ENCODE data around the gene TPD52L1. TPM values are rescaled to one million over a fixed set of nuclear protein-coding genes. Genes with fewer than 3 reads are reported as not detected.

TPD52L1 gene
- total RNA-seq, 2 donors from 2014 or later, result 24.9 to 39.1 TPM

- peak; percentile 32 for TF ChIP-seq CTCF (conservative IDR thresholded peaks at IDR 0.05)
- Histone ChIP-seq H3K9me3 (ENCODE audit: control insufficient read depth, low read length) (peaks cover 38% of the 10 kb centered on the region), H3K9ac (ENCODE audit: extremely low read depth, low read length, poor library complexity, severe bottlenecking) (no peak overlapping the region), H3K27me3 (ENCODE audit: control insufficient read depth, insufficient read depth, low read length, poor library complexity, severe bottlenecking) (no peaks in the 10 kb centered on the region), H3K4me1 (ENCODE audit: control insufficient read depth, insufficient read depth, low read length) (no peaks in the 10 kb centered on the region), H3K36me3 (ENCODE audit: control insufficient read depth, insufficient read depth, low read length) (no peaks in the 10 kb centered on the region), H3K4me3 (ENCODE audit: low read length) (no peak overlapping the region), H3K27ac (ENCODE audit: low read depth, low read length) (no peak overlapping the region)
- Mint-ChIP-seq H3K4me3 (no peak overlapping the region), H3K36me3 (ENCODE audit: low read depth) (no peaks in the 10 kb centered on the region), H3K27me3 (ENCODE audit: insufficient read depth) (no peaks in the 10 kb centered on the region), H3K27ac (no peak overlapping the region), H3K4me1 (no peaks in the 10 kb centered on the region), H3K9me3 (peaks cover 38% of the 10 kb centered on the region)
- DNase-seq, result no peak
Measured at GRCh38 chr6:125112934-125113333, 40.6 kb upstream of the TPD52L1 start.

- Histone ChIP-seq H3K4me3 (ENCODE audit: low read length) (no peak overlapping the region), H3K36me3 (ENCODE audit: control insufficient read depth, insufficient read depth, low read length) (no peaks in the 10 kb centered on the region), H3K4me1 (ENCODE audit: control insufficient read depth, insufficient read depth, low read length) (no peaks in the 10 kb centered on the region), H3K27ac (ENCODE audit: low read depth, low read length) (no peak overlapping the region), H3K9me3 (ENCODE audit: control insufficient read depth, low read length) (peaks cover 31% of the 10 kb centered on the region), H3K9ac (ENCODE audit: extremely low read depth, low read length, poor library complexity, severe bottlenecking) (no peak overlapping the region), H3K27me3 (ENCODE audit: control insufficient read depth, insufficient read depth, low read length, poor library complexity, severe bottlenecking) (no peaks in the 10 kb centered on the region)
- Mint-ChIP-seq H3K27me3 (ENCODE audit: insufficient read depth) (no peaks in the 10 kb centered on the region), H3K27ac (no peak overlapping the region), H3K9me3 (peaks cover 30% of the 10 kb centered on the region), H3K4me1 (no peaks in the 10 kb centered on the region), H3K4me3 (no peak overlapping the region), H3K36me3 (ENCODE audit: low read depth) (no peaks in the 10 kb centered on the region)
- peak; percentile 88 for TF ChIP-seq CTCF (conservative IDR thresholded peaks at IDR 0.05)
- DNase-seq, result no peak
- WGBS, 2 experiments (ENCODE audit: insufficient coverage in 1 of 2, insufficient read length in 1 of 2), result 0% methylated on average over 1 of the region's 1 CpG; no CpG with 5 or more reads in 1 of the 2 experiments
Measured at GRCh38 chr6:125114248-125114858, 39.2 kb upstream of the TPD52L1 start.

GRCh38 chr6:125116170-125116569 lies 37.4 kb upstream of the TPD52L1 start:
- no peak for TF ChIP-seq CTCF (conservative IDR thresholded peaks at IDR 0.05)
- no peak for DNase-seq
- Mint-ChIP-seq H3K9me3 (peaks cover 15% of the 10 kb centered on the region), H3K4me3 (no peak overlapping the region), H3K36me3 (ENCODE audit: low read depth) (no peaks in the 10 kb centered on the region), H3K4me1 (peaks cover 2% of the 10 kb centered on the region), H3K27ac (no peak overlapping the region), H3K27me3 (ENCODE audit: insufficient read depth) (no peaks in the 10 kb centered on the region)
- Histone ChIP-seq H3K4me1 (ENCODE audit: control insufficient read depth, insufficient read depth, low read length) (no peaks in the 10 kb centered on the region), H3K9me3 (ENCODE audit: control insufficient read depth, low read length) (peaks cover 12% of the 10 kb centered on the region), H3K36me3 (ENCODE audit: control insufficient read depth, insufficient read depth, low read length) (no peaks in the 10 kb centered on the region), H3K27ac (ENCODE audit: low read depth, low read length) (no peak overlapping the region), H3K27me3 (ENCODE audit: control insufficient read depth, insufficient read depth, low read length, poor library complexity, severe bottlenecking) (no peaks in the 10 kb centered on the region), H3K4me3 (ENCODE audit: low read length) (no peak overlapping the region), H3K9ac (ENCODE audit: extremely low read depth, low read length, poor library complexity, severe bottlenecking) (no peak overlapping the region)
- WGBS, 2 experiments (ENCODE audit: insufficient coverage in 1 of 2, insufficient read length in 1 of 2), result 83 to 88% methylated on average over 1 of the region's 1 CpG
